ENCODE data around the gene KRTDAP. TPM values are rescaled to one million over a fixed set of nuclear protein-coding genes. Genes with fewer than 3 reads are reported as not detected.

KRTDAP gene
- total and polyA plus RNA-seq, 2 donors (not counting 3 experiments of a cell fraction or from before 2014, with no cell fraction given) = not detected

GRCh38 chr19:35534803-35535480, 44.7 kb upstream of the KRTDAP start:
- Histone ChIP-seq H2AFZ (ENCODE audit: low read depth, low read length) (no peak overlapping the region), H3K27ac (ENCODE audit: insufficient read depth, low read depth, low read length) (no peak overlapping the region), H3K4me1 (ENCODE audit: control insufficient read depth, extremely low read depth, insufficient read depth, low read length) (no peaks in the 10 kb centered on the region), H3K36me3 (ENCODE audit: control insufficient read depth in 2 of 2, extremely low read depth in 1 of 2, insufficient read depth in 2 of 2, low read length in 2 of 2) (no peaks in the 10 kb centered on the region), H3K9ac (replicated peaks; ENCODE audit: extremely low read depth, insufficient read depth, low read length) (no peak overlapping the region), H4K20me1 (replicated peaks; ENCODE audit: control insufficient read depth, extremely low read depth, insufficient read depth, low read length) (no peaks in the 10 kb centered on the region), H3K9me1 (replicated peaks; ENCODE audit: control insufficient read depth, extremely low read depth, insufficient read depth, low read length) (no peaks in the 10 kb centered on the region), H3K27me3 (ENCODE audit: control insufficient read depth in 2 of 2, insufficient read depth in 2 of 2, low read length in 2 of 2) (peaks cover 11 to 12% of the 10 kb centered on the region in 2 experiments), H3K79me2 (ENCODE audit: control insufficient read depth, insufficient read depth, low read length) (no peaks in the 10 kb centered on the region), H3K9me3 (replicated peaks; ENCODE audit: control insufficient read depth, insufficient read depth, low read length) (no peaks in the 10 kb centered on the region), H3K4me2 (ENCODE audit: insufficient read depth, low read length) (no peak overlapping the region), H3K4me3 (replicated peaks in 1 of 3; ENCODE audit: insufficient read depth in 1 of 3, low read depth in 1 of 3, low read length in 3 of 3) (no peak overlapping the region)
- dilution Hi-C loops (cut with MboI; ENCODE audit: extremely low pct_ligation_motif_present, low sequenced_read_pairs) (no loop called here), intact Hi-C loops (cut with micrococcal nuclease) (no loop called here)
- DNase-seq (ENCODE audit: low read depth, low spot score) = no peak
- ChIA-PET POLR2A (no interaction called here), CTCF (interaction anchor here (0.8 to 1.6 kb wide), 2 partner anchors 14 to 25 kb away, joined by 3 to 5 read pairs; no protein-coding TSS in a partner anchor)
- no TSS peak for BruUV-seq (replicated peaks)
- no peak for TF ChIP-seq CTCF (IDR thresholded peaks at IDR 0.05; ENCODE audit: extremely low read depth in 1 of 2, insufficient read depth in 1 of 2, low read depth in 1 of 2, low read length in 2 of 2)
- no peak for TF ChIP-seq POLR2AphosphoS5 (IDR thresholded peaks at IDR 0.05; ENCODE audit: insufficient read depth, low read depth, low read length)
- TF ChIP-seq GATA2 (IDR thresholded peaks at IDR 0.05; ENCODE audit: insufficient read depth, insufficient read length, low read depth, low read length) = no peak
- TF ChIP-seq MYC (IDR thresholded peaks at IDR 0.05; ENCODE audit: low read depth, low read length) = no peak
- TF ChIP-seq MAX (IDR thresholded peaks at IDR 0.05; ENCODE audit: insufficient read depth, insufficient read length) = no peak
- TF ChIP-seq JUN (IDR thresholded peaks at IDR 0.05; ENCODE audit: borderline replicate concordance, insufficient read depth, insufficient read length, low read depth) = no peak
- no peak for TF ChIP-seq EZH2 (IDR thresholded peaks at IDR 0.05; ENCODE audit: borderline replicate concordance, low read depth, low read length, severe bottlenecking)
- TF ChIP-seq POLR2A (IDR thresholded peaks at IDR 0.05; ENCODE audit: low read depth, low read length) = no peak
- TF ChIP-seq FOS (IDR thresholded peaks at IDR 0.05; ENCODE audit: borderline replicate concordance, insufficient read depth, low read length) = no peak
- FAIRE-seq = no peak
